ENCODE measurements around the gene PIGU.
"Not testable (repeated sequence)": the region's sequence is repeated elsewhere in the genome, so short reads cannot be mapped to it uniquely, and the experiment has no call there.

Gene PIGU

DNA sequence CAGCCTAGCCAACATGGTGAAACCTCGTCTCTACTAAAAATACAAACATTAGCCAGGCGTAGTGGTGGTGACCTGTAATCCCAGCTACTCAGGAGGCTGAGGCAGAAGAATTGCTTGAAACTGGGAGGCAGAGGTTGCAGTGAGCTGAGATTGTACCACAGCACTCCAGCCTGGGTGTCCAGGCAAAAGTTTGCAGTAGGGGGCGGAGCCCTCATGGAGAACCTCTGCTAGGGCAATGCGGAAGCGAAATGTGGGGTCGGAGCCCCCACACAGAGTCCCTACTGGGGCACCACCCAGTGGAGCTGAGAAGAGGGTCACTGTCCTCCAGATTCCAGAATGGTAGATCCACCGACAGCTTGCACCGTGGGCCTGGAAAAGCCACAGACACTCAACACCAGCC is 60.0 kb downstream of the PIGU start:
- DNase-seq: not testable (repeated sequence)

DNA sequence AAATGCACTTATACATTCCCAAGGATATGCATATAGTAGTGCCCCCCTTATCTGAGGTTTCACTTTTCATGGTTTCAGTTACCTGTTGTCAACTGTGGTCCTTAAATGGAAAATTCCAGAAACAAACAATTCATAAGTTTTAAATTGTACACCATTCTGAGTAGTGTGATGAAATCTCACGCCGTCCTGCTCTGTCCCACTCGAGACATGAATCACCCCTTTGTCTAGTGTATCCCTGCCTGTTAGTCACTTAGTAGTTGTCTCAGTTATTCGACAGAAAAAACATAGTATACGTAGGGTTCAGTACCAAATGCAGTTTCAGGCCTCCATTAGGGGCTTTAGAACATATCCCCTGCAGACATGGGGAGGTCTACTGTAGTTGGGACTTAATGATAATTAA is 61.4 kb downstream of the PIGU start:
- DNase-seq: no peak

DNA sequence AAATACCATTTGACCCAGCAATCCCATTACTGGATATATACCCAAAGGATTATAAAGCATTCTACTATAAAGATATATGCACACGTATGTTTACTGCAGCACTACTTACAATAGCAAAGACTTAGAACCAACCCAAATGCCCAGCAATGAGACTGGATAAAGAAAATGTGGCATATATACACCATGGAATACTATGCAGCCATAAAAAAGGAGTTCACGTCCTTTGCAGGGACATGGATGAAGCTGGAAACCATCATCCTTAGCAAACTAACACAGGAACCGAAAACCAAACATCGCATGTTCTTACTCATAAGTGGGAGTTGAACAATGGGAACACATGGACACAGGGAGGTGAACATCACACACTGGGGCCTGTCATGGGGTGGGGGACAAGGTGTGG is 64.9 kb downstream of the PIGU start:
- DNase-seq: not testable (repeated sequence)

DNA sequence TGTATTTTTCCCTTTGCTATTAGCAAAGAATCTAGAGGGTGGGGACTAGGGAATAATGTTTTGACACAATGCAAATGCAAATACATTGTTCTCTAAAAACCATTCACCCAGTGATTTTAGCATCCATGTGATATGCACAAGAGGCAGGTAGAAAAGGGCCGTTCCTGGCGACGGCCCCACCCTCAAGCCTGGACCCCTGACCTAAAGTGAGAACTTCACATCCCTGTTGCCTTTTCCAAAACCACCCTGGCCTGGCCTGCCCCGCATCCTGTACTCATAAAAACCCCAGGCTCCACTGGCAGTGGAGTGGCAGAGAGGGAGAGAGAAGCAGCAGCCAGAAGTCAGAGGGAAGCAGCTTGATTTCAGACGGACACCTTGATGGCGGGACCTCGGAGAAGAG is 69.8 kb downstream of the PIGU start:
- no peak for DNase-seq

DNA sequence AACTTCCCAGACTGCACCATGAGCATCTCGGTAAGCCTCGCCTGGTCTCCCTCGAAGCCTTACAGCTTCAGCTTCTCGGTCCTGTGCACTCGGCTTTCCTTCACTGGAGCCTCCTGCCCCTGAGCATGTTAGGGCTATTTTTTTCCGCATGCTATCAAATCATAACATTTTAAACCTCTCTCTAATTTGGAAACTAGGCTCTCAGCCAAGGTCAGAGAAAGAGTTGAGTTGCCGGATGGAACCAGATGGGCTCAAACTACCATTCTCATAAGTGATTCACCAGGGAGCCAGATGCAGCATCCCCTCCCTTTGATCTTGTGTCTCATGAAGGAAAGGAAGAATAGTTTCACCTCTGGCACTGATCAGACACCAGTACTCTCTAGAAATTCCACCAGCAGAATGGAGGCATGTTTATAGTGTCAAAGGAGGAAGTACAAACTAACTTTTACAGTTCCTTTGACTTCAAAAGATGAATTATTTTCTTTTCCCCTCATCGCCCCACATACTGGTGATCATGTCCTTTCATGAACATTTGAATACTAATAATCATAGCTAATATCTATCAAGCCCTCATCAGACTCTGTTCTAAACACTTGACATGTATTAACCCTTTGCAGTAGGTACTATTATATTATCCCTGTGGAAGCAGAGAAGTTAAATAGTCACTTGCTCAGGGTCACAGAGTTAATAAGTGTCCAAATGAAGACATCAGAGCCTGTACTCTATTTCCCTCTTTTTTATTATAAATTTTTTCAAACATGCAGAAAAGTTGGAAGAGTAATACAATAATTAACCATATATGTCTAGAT is 71.7 kb downstream of the PIGU start:
- DNase-seq: no peak

DNA sequence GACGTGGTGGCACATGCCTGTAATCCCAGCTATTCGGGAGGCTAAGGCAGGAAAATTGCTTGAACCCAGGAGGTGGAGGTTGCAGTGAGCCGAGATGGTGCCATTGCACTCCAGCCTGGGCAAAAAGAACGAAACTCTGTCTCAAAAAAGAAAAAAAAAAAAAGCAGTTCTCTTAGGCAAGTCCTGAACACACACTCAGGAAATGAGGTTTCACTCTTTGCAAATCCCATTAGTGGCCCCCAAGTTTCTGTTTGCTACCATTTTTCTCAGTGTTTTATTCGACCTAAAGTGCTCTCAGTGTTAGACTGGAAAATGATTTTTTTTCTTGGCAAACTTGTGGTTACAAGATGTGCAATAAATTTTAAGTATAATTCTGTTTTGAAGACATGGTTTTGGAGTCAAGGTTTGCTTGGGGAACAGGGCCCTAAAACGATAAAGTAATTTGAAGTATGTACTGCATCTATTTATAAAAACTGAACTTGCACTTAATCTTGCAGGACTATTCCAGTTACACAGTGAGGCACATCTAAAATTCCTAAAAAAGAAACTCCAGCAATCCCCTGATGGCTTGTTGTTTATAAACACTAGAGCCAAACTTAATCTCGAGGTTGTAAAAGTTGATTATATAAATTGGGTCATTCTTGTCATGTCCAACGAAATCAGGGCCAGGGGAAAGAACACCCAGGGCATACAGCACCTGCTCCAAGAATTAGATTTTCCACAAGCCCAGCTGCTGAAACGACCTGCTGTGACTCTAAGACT is 75.8 kb downstream of the PIGU start:
- DNase-seq: no peak

DNA sequence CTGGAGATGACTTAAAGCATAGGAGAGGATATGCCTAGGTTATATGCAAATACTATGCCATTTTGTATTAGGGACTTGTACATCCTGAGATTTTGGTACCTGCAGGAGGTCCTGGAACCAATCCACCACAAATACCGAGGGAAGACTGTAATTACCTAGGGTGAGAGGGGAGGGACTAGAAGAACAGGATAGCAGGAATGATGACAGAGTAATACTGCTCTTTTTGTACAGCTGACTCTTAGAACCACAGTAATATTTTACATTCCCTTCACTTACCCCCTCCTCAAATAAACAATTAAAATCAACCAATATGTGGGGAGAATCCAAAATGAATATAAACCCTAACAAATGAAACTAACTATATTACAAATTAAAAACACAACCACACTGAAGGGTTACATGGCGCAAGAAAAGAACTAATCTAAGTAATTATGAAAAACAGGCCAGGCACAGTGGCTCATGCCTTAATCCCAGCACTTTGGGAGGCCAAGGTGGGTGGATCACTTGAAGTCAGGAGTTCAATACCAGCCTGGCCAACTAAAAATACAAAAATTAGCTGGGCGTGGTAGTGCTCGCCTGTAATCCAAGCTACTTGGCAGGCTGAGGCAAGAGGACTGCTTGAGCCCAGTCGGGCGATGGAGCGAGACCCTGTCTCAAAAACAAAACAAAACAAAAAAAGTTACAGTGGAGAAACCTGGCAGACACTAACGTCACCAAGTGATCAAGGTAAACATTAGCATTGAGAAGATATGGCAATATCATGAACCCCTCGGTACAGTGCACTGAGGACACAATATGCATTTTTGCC is 81.3 kb downstream of the PIGU start:
- DNase-seq: no peak

DNA sequence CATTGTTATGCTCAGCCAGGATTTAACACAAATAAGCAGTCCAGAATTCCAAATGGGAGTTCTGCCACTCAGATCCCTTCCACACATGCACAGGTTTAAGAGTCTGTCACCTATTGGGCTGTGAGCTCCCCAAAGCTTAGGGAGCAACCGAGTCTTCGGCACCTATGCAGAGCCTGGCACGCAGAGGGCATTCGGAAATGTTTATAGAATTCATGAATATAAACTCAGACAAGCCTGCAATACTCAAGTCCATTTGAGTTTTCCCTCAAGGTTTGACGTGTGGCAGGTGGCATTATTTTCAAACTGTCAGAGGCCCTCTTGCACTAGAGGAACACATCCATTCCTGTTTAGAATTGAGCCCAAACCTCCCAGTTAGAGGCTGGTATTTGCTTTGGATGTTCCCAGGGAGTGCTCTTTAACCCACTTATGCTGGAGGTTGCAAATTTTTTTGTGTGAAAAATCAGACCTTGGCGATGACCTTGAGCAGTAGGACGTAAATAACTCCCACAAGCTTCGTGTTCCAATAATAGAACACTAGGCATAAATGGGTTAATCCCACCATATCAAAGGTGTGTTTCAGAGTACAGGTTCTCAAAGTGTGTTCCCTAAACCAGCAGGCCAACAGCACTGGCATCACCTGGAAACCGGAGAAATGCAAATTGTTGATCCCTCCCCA is 90.3 kb downstream of the PIGU start:
- DNase-seq: no peak

DNA sequence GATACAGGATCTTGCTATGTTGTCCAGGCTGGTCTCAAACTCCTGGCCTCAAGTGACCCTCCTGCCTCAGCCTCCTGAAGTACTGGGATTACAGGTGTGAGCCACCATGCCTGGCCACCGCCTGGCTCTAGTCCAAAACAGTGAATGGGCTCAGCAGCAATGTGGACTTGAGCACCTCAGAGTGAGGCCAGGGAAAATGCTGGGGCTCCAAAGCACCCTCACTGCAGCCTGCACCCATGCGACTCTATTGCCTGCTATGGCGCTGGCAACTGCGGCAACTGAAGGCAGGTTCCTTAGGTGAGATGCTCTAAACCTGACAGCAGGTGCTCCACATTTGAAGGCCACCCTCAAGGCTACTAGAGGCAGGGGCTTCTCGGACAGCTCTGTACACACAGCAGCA is 91.9 kb downstream of the PIGU start:
- DNase-seq: no peak

DNA sequence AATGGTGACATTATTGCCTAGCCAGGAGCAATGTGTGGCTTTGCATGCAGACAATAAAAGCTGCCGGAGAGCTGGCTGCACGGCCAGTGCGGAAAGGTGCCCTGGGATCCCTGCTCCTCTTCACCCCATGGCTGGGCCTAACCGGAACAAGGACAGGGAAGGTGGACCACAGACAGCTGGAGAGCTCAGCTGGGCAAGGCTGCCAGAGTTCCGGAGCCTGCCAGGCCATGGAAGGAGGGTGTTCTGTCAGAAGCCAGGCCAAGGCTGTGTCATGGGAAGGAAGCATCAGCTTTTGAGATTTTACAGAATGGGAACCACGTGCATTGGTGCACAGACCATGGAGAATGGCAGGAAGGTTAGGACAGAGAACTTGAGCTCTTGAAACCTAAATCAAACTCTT is 93.3 kb downstream of the PIGU start:
- DNase-seq: no peak

DNA sequence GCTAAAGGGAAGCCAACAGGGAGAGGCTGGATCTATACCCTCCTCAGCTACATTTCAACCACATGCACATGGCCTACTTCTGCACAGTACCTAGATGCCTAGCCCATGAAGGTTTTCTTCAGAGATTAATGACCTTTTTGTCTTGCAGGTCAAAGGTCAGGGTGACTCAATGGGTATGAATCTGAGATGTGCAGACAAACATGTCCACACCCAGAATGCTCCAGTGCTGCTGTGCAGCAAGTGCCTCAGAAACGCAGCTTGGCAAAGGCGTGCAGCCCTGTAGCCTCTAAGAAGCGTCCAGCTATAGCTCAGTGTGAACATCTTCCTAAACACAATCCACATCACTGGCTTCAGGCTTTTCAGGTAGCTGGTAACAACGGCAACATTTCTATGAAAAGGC is 94.0 kb downstream of the PIGU start:
- DNase-seq: no peak

DNA sequence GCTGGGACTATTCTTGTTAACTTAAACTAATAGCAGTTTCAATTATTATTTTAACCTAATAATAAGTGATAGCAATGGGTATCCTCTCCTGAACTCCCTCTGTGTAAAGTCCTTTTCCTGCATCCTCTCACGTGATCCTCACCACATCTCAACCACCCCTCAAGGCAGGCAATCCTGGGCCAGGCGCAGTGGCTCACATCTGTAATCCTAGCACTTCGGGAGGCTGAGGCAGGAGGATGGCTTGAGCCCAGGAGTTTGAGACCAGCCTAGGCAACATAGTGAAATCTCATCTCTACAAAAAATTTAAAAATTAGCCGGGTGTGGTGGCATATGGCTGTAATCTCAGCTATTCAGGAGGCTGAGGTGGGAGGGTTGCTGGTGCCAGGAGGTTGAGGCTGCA is 94.7 kb downstream of the PIGU start:
- no peak for DNase-seq

DNA sequence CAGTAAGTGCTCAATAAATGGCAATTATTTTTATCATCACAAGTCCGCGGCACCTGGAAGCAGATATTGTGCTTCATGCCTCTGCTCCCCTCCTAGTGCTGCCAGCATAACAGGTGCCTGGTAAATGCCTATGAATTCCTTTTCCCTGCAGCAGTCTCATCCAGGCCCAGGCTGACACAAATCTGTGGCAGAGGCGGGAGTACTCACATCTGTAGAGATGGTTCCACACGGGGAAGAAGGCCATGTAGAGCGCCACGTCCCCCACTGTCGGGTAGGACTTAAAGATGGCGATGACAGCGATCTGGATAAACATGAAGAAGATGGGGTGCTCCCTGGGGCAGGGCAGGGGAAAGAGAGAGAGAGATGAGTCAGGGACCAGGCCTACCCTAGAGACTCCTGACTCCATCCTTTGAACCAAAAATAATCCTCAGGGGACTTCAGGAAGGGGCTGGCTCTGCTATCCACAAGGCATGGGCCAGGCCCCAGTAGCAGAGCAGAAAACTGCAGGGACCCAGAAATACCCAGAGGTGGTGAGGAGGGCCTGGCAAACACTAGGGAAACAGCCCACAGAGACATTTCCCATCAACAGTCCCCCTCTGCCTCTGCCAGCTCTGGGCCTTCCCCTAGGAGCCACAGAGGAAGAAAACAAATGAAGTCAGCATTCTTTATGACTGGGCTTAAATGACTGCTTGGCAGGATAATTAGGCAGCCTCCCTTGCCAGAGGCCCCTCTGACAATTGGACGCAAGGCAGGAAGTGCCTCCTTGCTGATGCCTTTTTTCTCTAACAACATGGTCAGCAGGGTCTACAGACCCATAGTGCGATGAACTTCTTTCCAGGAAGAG is 95.3 kb downstream of the PIGU start:
- no peak for DNase-seq

DNA sequence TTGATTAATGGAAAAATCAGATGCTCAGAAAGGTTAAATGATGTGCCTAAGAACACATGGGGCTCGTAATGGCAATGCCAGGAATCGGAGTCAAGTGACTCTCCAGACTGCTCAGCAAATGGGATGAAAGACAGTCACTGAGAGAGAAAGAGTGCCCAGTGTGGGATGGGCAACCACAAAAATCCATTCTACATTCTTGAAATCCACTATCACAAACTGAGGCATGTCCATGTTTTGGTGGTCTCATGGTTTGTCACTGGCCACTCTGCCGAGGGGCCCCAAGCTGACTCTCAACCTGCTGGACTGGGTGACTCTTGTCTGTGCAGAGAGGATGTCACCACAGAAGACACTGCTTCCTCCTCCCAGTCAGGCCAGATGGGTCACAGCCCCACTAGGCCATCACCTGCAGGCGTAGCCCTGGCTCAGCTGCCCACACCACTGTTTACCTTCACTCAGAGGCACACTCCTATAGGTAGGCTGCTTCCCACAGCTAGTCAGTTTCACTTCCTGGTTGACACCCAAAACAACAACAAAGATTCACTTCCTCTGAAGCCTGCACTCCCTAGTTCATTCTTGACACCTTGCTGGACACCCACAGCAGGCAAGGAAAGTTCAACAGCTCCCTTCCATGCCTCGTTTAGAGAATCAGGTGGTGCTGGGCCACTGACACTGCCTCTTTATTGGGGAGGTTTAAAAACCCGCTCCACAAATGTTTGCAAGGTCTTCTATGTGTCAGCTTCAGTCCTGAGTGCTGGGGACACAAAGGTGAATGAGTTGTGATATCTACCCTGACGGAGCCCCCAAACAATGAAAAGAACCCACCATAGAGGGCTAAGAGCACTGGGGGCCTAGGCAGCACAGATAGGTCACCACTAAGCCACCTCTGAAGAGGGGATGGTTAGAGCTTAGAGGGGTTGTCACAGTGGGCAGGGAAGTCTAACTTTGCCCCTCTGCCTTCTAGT is 96.6 kb downstream of the PIGU start:
- no peak for DNase-seq

DNA sequence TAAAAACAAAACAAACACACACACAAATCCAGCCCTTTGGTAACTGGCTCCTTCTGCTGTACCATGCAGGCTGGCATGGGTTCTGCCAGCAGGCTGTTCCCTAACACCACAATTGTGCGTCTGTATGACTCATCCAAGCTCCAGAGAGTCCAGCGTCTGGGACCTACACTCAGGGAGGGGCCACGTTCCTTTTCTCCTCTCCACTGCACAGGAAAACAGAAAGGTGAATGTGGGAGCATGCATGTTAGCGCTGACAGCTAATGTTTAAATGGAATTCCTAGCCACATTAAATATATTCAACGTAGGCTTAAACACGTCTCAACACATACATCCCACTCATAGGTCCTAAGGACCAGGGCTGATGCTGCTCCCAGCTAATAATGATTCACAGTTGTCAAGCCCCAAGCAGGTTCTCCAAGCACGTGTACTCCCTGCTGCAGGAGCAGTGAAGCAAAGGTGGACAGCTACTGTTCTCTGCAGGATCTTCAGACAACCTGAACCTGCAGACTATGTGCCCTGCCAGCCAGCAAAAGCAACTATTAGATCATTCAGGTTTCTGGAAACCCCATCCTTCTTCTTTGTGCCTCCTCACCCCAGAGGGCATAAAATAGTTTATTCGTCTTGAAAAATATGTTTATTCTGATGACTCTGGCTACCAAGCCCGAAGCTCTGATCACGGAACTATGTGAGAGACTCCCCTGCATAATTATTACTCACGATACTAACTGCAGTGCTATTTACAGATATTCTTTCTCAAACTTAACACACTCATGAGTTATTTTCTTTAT is 97.5 kb downstream of the PIGU start:
- no peak for DNase-seq

DNA sequence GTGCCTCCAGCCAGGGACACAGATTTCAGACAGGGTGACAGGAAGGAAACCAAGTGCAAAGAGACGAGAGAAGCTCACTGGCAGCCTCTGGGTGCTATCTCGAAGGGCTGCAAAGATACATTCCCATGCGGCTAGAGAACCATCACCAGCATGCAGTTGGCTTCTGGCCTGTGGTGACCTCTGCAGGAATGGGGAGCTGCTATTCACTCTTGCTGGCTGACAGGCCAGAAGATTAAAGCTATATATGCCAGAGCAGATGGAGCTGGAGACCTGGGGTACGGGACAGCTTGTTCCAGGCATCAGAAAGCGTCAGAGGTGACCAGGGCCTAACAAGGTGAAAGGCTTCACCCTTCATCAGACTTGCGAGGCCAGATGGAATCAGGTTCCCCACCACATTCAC is 98.4 kb downstream of the PIGU start:
- no peak for DNase-seq

DNA sequence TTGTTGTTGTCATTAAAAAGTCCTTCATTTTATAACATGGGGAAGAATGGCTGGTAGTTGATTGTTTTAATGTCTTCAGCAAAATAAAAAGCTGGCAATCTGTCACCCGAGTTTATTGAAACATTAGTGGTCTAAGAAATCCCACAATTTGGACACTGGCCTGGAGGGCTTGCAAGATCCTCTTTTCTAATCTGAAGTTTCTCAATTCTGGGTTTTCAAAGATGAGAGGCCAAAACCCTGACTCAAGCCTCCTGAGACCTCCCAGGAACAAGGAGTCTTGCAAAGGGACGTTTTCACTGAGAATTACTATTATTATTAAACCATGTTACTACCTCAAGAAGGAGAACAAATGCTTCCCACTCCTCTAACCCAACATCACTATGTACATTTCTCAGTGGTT is 98.9 kb downstream of the PIGU start:
- no peak for DNase-seq

DNA sequence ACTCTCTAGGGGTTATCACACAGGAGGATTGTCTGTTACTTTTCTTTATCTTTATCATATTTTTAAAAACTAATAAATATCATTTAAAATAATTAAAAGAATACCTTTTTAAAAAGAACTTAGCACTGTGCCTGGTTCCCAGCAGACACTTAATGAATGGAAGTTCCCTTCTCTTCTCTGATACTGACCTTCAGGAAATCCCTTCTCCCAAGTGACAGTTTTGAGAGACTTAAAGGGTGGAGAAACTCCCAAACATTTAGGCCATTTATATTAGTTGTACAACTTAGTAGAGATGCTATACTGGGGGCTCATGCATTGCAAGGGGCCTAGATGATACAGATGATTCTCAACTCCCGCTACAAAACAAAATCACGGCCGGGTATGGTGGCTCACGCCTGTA is 99.8 kb downstream of the PIGU start:
- no peak for DNase-seq

DNA sequence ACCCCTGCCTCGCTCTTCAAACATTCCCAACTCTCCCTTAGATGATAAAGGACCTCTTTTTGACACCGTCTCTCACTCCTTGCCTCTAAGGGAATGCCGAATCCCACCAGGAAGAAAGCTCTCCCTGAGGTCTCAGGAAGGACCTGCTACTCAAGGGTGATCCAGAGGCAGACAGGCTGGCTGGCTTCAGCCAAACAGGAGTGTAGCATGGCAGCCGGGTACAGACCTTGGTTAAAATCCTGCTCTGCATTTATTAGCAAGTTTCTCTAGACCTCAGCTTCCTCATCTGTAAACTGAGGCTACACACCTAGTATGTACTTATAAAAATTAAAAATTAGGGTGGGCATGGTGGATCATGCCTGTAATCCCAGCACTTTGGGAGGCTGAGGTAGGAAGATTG is 101.1 kb downstream of the PIGU start:
- DNase-seq: no peak

DNA sequence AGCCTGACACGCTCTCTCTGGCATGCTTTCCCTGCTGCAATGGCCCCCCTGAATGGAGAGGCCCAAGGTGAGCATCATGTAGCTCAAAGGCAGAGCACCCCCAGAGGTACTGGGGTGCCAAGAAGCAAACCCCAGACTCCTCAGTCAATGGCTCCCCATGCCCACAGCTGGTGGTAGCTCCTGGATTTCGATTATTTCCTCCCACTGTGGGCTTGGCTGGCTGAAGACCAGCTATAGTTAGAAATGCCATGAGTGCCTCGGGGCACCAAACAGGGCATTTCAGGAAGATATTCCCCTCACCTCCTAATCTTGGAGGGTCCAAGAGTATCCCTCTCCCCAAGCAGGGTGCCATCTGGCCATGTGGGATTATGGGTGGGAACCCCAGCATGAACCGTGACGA is 101.6 kb downstream of the PIGU start:
- no peak for DNase-seq
